ENCODE measurements around the gene SND1.

Gene SND1

GRCh38 chr7:128006550-128007302 is 354.7 kb downstream of the SND1 start:
- no peak for DNase-seq

GRCh38 chr7:128007303-128007680 is 355.3 kb downstream of the SND1 start:
- DNase-seq: no peak

- no peak for DNase-seq
Observed at GRCh38 chr7:128008141-128008540, 356.1 kb downstream of the SND1 start.

GRCh38 chr7:128008744-128009143 is 356.8 kb downstream of the SND1 start:
- no peak for DNase-seq

GRCh38 chr7:128010391-128011127 is 358.6 kb downstream of the SND1 start:
- no peak for DNase-seq

- DNase-seq: no peak
Observed at GRCh38 chr7:128011131-128011661, 359.2 kb downstream of the SND1 start.

- no peak for DNase-seq
Observed at GRCh38 chr7:128014811-128015210, 362.8 kb downstream of the SND1 start.

GRCh38 chr7:128017460-128017859 is 365.5 kb downstream of the SND1 start:
- DNase-seq: no peak

GRCh38 chr7:128017862-128018845 is 366.2 kb downstream of the SND1 start:
- no peak for DNase-seq

- no peak for DNase-seq
Observed at GRCh38 chr7:128019288-128019687, 367.3 kb downstream of the SND1 start.

GRCh38 chr7:128020159-128020558 is 368.2 kb downstream of the SND1 start:
- DNase-seq: no peak

GRCh38 chr7:128021366-128021765 is 369.4 kb downstream of the SND1 start:
- DNase-seq: no peak

GRCh38 chr7:128022631-128023532 is 370.9 kb downstream of the SND1 start:
- DNase-seq: peak; percentile 28

GRCh38 chr7:128024151-128024550 is 372.2 kb downstream of the SND1 start:
- no peak for DNase-seq

- DNase-seq: no peak
Observed at GRCh38 chr7:128025380-128025779, 373.4 kb downstream of the SND1 start.

- DNase-seq: peak; percentile 47
Observed at GRCh38 chr7:128025819-128026218, 373.8 kb downstream of the SND1 start.

- no peak for DNase-seq
Observed at GRCh38 chr7:128026551-128026950, 374.6 kb downstream of the SND1 start.

GRCh38 chr7:128027485-128027980 is 375.5 kb downstream of the SND1 start:
- no peak for DNase-seq

GRCh38 chr7:128029405-128029995 is 377.5 kb downstream of the SND1 start:
- no peak for DNase-seq

GRCh38 chr7:128030263-128030653 is 378.3 kb downstream of the SND1 start:
- DNase-seq: no peak
